ENCODE data around the gene NT5E.

NT5E gene

GRCh38 chr6:85461798-85462170 lies 11.9 kb downstream of the NT5E start:
- no peaks in the 10 kb centered on the region for H3K79me1 ChIP-seq (ENCODE audit: low read length)
- WGBS (ENCODE audit: extremely low coverage, insufficient coverage, insufficient read length), result no CpG with 5 or more reads among the region's 4 CpGs
- no peak overlapping the region for H3K23ac ChIP-seq (ENCODE audit: low read length)
- no peak overlapping the region for H2AFZ ChIP-seq (ENCODE audit: insufficient read depth, low read length, poor library complexity)
- no peaks in the 10 kb centered on the region for H3K79me2 ChIP-seq (ENCODE audit: control insufficient read depth, insufficient read depth, low read length, poor library complexity)
- no peak overlapping the region for H3K27ac ChIP-seq (ENCODE audit: low read depth, low read length)
- H4K8ac ChIP-seq (ENCODE audit: low read depth, low read length), result no peak overlapping the region
- no peak for DNase-seq
- no peak overlapping the region for H3K4ac ChIP-seq (ENCODE audit: low read depth, low read length)
- peaks cover 0 to 2% of the 10 kb centered on the region in 2 experiments for H3K4me1 ChIP-seq (ENCODE audit: control insufficient read depth in 1 of 2, insufficient read depth in 2 of 2, low read length in 2 of 2)
- no peaks in the 10 kb centered on the region for H3K36me3 ChIP-seq (ENCODE audit: control insufficient read depth in 1 of 2, insufficient read depth in 2 of 2, low read length in 2 of 2)
- no peak overlapping the region for H3K9ac ChIP-seq (ENCODE audit: low read length)
- H4K91ac ChIP-seq (ENCODE audit: low read depth, low read length), result no peak overlapping the region
- no peak overlapping the region for H2AK5ac ChIP-seq (ENCODE audit: low read length)
- no peak overlapping the region for H3K4me3 ChIP-seq (ENCODE audit: low read depth, low read length)
- H4K12ac ChIP-seq (ENCODE audit: low read depth, low read length), result no peak overlapping the region
- H3K27me3 ChIP-seq (ENCODE audit: insufficient read depth, low read length), result no peaks in the 10 kb centered on the region
- H3K18ac ChIP-seq (ENCODE audit: low read length), result no peak overlapping the region
- H3K4me2 ChIP-seq (ENCODE audit: low read length), result no peak overlapping the region
- H2BK120ac ChIP-seq (ENCODE audit: insufficient read depth, low read length, poor library complexity), result no peak overlapping the region
- peaks cover 2% of the 10 kb centered on the region for H3K9me3 ChIP-seq (ENCODE audit: insufficient read depth, low read depth, low read length)
- no peak overlapping the region for H2BK12ac ChIP-seq (ENCODE audit: low read length)
- no peak overlapping the region for H3K14ac ChIP-seq (ENCODE audit: low read length)
- H2BK5ac ChIP-seq (ENCODE audit: low read depth, low read length, poor library complexity), result no peak overlapping the region

DNA sequence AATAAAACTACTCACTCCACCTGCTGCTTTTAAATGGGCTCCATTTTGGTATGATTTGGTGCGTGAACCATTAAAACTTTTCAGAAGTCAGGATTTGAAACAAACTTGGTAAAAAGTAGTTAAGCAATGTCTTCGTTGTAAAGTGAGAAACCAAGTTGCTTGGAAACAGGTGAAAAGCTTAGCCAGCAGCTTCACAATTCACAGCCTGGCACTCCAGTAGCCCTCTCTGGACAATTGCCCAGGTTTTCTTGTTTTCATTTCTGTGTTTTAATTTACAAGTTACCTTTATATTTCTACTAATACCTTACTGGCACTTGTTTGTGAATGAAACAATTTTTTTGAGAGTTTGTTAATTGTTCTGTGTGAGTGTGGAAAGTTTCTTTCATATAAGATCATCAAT lies 12.8 kb downstream of the NT5E start:
- no peak overlapping the region for H3K4me3 ChIP-seq (ENCODE audit: low read depth, low read length)
- H3K4me2 ChIP-seq (ENCODE audit: low read length), result no peak overlapping the region
- H3K23ac ChIP-seq (ENCODE audit: low read length), result no peak overlapping the region
- no peak overlapping the region for H4K8ac ChIP-seq (ENCODE audit: low read depth, low read length)
- no peak overlapping the region for H3K27ac ChIP-seq (ENCODE audit: low read depth, low read length)
- H3K4me1 ChIP-seq (ENCODE audit: control insufficient read depth in 1 of 2, insufficient read depth in 2 of 2, low read length in 2 of 2), result peaks cover 0 to 2% of the 10 kb centered on the region in 2 experiments
- no peak overlapping the region for H4K12ac ChIP-seq (ENCODE audit: low read depth, low read length)
- H3K36me3 ChIP-seq (ENCODE audit: control insufficient read depth in 1 of 2, insufficient read depth in 2 of 2, low read length in 2 of 2), result no peaks in the 10 kb centered on the region
- H3K9me3 ChIP-seq (ENCODE audit: insufficient read depth, low read depth, low read length), result peaks cover 2% of the 10 kb centered on the region
- no peak for DNase-seq
- H2AFZ ChIP-seq (ENCODE audit: insufficient read depth, low read length, poor library complexity), result no peak overlapping the region
- WGBS (ENCODE audit: extremely low coverage, insufficient coverage, insufficient read length), result no CpG with 5 or more reads among the region's 2 CpGs
- no peak overlapping the region for H3K9ac ChIP-seq (ENCODE audit: low read length)
- H2BK120ac ChIP-seq (ENCODE audit: insufficient read depth, low read length, poor library complexity), result no peak overlapping the region
- no peak overlapping the region for H3K4ac ChIP-seq (ENCODE audit: low read depth, low read length)
- H3K18ac ChIP-seq (ENCODE audit: low read length), result no peak overlapping the region
- no peak overlapping the region for H4K91ac ChIP-seq (ENCODE audit: low read depth, low read length)
- H3K79me2 ChIP-seq (ENCODE audit: control insufficient read depth, insufficient read depth, low read length, poor library complexity), result no peaks in the 10 kb centered on the region
- H3K14ac ChIP-seq (ENCODE audit: low read length), result no peak overlapping the region
- no peak overlapping the region for H2AK5ac ChIP-seq (ENCODE audit: low read length)
- H2BK12ac ChIP-seq (ENCODE audit: low read length), result no peak overlapping the region
- no peak overlapping the region for H2BK5ac ChIP-seq (ENCODE audit: low read depth, low read length, poor library complexity)
- H3K27me3 ChIP-seq (ENCODE audit: insufficient read depth, low read length), result no peaks in the 10 kb centered on the region
- H3K79me1 ChIP-seq (ENCODE audit: low read length), result no peaks in the 10 kb centered on the region

GRCh38 chr6:85463621-85464259 lies 13.9 kb downstream of the NT5E start:
- no peak overlapping the region for H2BK12ac ChIP-seq (ENCODE audit: low read length)
- H3K4me1 ChIP-seq (ENCODE audit: control insufficient read depth in 1 of 2, insufficient read depth in 2 of 2, low read length in 2 of 2), result peaks cover 0 to 4% of the 10 kb centered on the region in 2 experiments
- no peak overlapping the region for H2AFZ ChIP-seq (ENCODE audit: insufficient read depth, low read length, poor library complexity)
- no peak overlapping the region for H3K4me2 ChIP-seq (ENCODE audit: low read length)
- no peak overlapping the region for H3K14ac ChIP-seq (ENCODE audit: low read length)
- H3K23ac ChIP-seq (ENCODE audit: low read length), result no peak overlapping the region
- H4K12ac ChIP-seq (ENCODE audit: low read depth, low read length), result no peak overlapping the region
- H3K4me3 ChIP-seq (ENCODE audit: low read depth, low read length), result no peak overlapping the region
- no peak overlapping the region for H3K4ac ChIP-seq (ENCODE audit: low read depth, low read length)
- H3K79me2 ChIP-seq (ENCODE audit: control insufficient read depth, insufficient read depth, low read length, poor library complexity), result no peaks in the 10 kb centered on the region
- H3K36me3 ChIP-seq (ENCODE audit: control insufficient read depth in 1 of 2, insufficient read depth in 2 of 2, low read length in 2 of 2), result no peaks in the 10 kb centered on the region
- H3K79me1 ChIP-seq (ENCODE audit: low read length), result no peaks in the 10 kb centered on the region
- H2BK120ac ChIP-seq (ENCODE audit: insufficient read depth, low read length, poor library complexity), result no peak overlapping the region
- no CpG with 5 or more reads among the region's 4 CpGs for WGBS (ENCODE audit: extremely low coverage, insufficient coverage, insufficient read length)
- H3K27ac ChIP-seq (ENCODE audit: low read depth, low read length), result no peak overlapping the region
- no peak overlapping the region for H3K9ac ChIP-seq (ENCODE audit: low read length)
- H3K27me3 ChIP-seq (ENCODE audit: insufficient read depth, low read length), result no peaks in the 10 kb centered on the region
- H4K8ac ChIP-seq (ENCODE audit: low read depth, low read length), result no peak overlapping the region
- H4K91ac ChIP-seq (ENCODE audit: low read depth, low read length), result no peak overlapping the region
- H3K9me3 ChIP-seq (ENCODE audit: insufficient read depth, low read depth, low read length), result peaks cover 2% of the 10 kb centered on the region
- H3K18ac ChIP-seq (ENCODE audit: low read length), result no peak overlapping the region
- H2BK5ac ChIP-seq (ENCODE audit: low read depth, low read length, poor library complexity), result no peak overlapping the region
- no peak overlapping the region for H2AK5ac ChIP-seq (ENCODE audit: low read length)
- DNase-seq, result no peak

GRCh38 chr6:85464260-85464644 lies 14.4 kb downstream of the NT5E start:
- H3K79me1 ChIP-seq (ENCODE audit: low read length), result no peaks in the 10 kb centered on the region
- no peak overlapping the region for H2AK5ac ChIP-seq (ENCODE audit: low read length)
- H3K36me3 ChIP-seq (ENCODE audit: control insufficient read depth in 1 of 2, insufficient read depth in 2 of 2, low read length in 2 of 2), result no peaks in the 10 kb centered on the region
- no peak overlapping the region for H2AFZ ChIP-seq (ENCODE audit: insufficient read depth, low read length, poor library complexity)
- H3K27ac ChIP-seq (ENCODE audit: low read depth, low read length), result no peak overlapping the region
- no peak overlapping the region for H2BK120ac ChIP-seq (ENCODE audit: insufficient read depth, low read length, poor library complexity)
- no peak overlapping the region for H3K4me3 ChIP-seq (ENCODE audit: low read depth, low read length)
- peaks cover 2% of the 10 kb centered on the region for H3K9me3 ChIP-seq (ENCODE audit: insufficient read depth, low read depth, low read length)
- no peak overlapping the region for H2BK5ac ChIP-seq (ENCODE audit: low read depth, low read length, poor library complexity)
- no peak overlapping the region for H4K12ac ChIP-seq (ENCODE audit: low read depth, low read length)
- no CpG with 5 or more reads among the region's 4 CpGs for WGBS (ENCODE audit: extremely low coverage, insufficient coverage, insufficient read length)
- H3K4ac ChIP-seq (ENCODE audit: low read depth, low read length), result no peak overlapping the region
- no peak overlapping the region for H4K8ac ChIP-seq (ENCODE audit: low read depth, low read length)
- no peak overlapping the region for H3K4me2 ChIP-seq (ENCODE audit: low read length)
- H4K91ac ChIP-seq (ENCODE audit: low read depth, low read length), result no peak overlapping the region
- peak in 1 of 2 donors; percentile 40 for DNase-seq
- no peak overlapping the region for H3K9ac ChIP-seq (ENCODE audit: low read length)
- H2BK12ac ChIP-seq (ENCODE audit: low read length), result no peak overlapping the region
- H3K18ac ChIP-seq (ENCODE audit: low read length), result no peak overlapping the region
- peaks cover 0 to 4% of the 10 kb centered on the region in 2 experiments for H3K4me1 ChIP-seq (ENCODE audit: control insufficient read depth in 1 of 2, insufficient read depth in 2 of 2, low read length in 2 of 2)
- H3K27me3 ChIP-seq (ENCODE audit: insufficient read depth, low read length), result no peaks in the 10 kb centered on the region
- no peaks in the 10 kb centered on the region for H3K79me2 ChIP-seq (ENCODE audit: control insufficient read depth, insufficient read depth, low read length, poor library complexity)
- H3K14ac ChIP-seq (ENCODE audit: low read length), result no peak overlapping the region
- H3K23ac ChIP-seq (ENCODE audit: low read length), result no peak overlapping the region
